ENCODE results near the gene SF3B1. TPM values are rescaled to one million over a fixed set of nuclear protein-coding genes. Genes with fewer than 3 reads are reported as not detected.
"Not testable (repeated sequence)": the region's sequence is repeated elsewhere in the genome, so short reads cannot be mapped to it uniquely, and the experiment has no call there.

Gene SF3B1
- total RNA-seq, 1 donor from 2014 or later, result 253 TPM

GRCh38 chr2:197433780-197434438 lies 919 bp downstream of the SF3B1 start:
- H3K9ac ChIP-seq (ENCODE audit: low read length), result peak overlapping the region; percentile 99
- peak overlapping the region; percentile 94 for H3K4me3 ChIP-seq (ENCODE audit: insufficient read depth, low read depth, low read length)
- DNase-seq (ENCODE audit: low read depth), result peak; percentile 18
- Mint-ChIP-seq H3K27ac (ENCODE audit: unreplicated experiment) (peak overlapping the region; percentile 99), H3K36me3 (ENCODE audit: low read depth, unreplicated experiment) (no peaks in the 10 kb centered on the region), H3K9me3 (ENCODE audit: unreplicated experiment) (no peaks in the 10 kb centered on the region), H3K4me1 (ENCODE audit: low read depth, unreplicated experiment) (peaks cover 27% of the 10 kb centered on the region), H3K4me3 (ENCODE audit: unreplicated experiment) (peak overlapping the region; percentile 94), H3K27me3 (ENCODE audit: low read depth, unreplicated experiment) (no peaks in the 10 kb centered on the region)
- H3K27me3 ChIP-seq (ENCODE audit: insufficient read depth, low read length), result no peaks in the 10 kb centered on the region
- peaks cover 69% of the 10 kb centered on the region for H3K79me2 ChIP-seq (ENCODE audit: insufficient read depth, low read length)
- H3K36me3 ChIP-seq (ENCODE audit: insufficient read depth, low read length), result peaks cover 7% of the 10 kb centered on the region
- no peak for FAIRE-seq
- peak overlapping the region; percentile 94 for H3K4me2 ChIP-seq (ENCODE audit: low read length)
- H4K20me1 ChIP-seq (ENCODE audit: insufficient read depth, low read length), result peaks cover 51% of the 10 kb centered on the region
- no peak overlapping the region for H2AFZ ChIP-seq (ENCODE audit: low read depth, low read length)
- peak overlapping the region; percentile 97 for H3K27ac ChIP-seq (ENCODE audit: low read depth, low read length)
- TF ChIP-seq EZH2 (IDR thresholded peaks at IDR 0.05; ENCODE audit: insufficient read depth, low read length) (no peak), CTCF (IDR thresholded peaks at IDR 0.05; ENCODE audit: insufficient read depth, low read depth, low read length) (no peak)
- H3K4me1 ChIP-seq (ENCODE audit: insufficient read depth, low read length), result peaks cover 15% of the 10 kb centered on the region
- no peaks in the 10 kb centered on the region for H3K9me3 ChIP-seq (ENCODE audit: insufficient read depth, low read depth, low read length)

- Histone ChIP-seq H3K9ac (ENCODE audit: low read length) (peak overlapping the region; percentile 99), H3K79me2 (ENCODE audit: insufficient read depth, low read length) (peaks cover 83% of the 10 kb centered on the region), H3K4me1 (ENCODE audit: insufficient read depth, low read length) (peaks cover 15% of the 10 kb centered on the region), H4K20me1 (ENCODE audit: insufficient read depth, low read length) (peaks cover 65% of the 10 kb centered on the region), H3K4me2 (ENCODE audit: low read length) (peak overlapping the region; percentile 94), H3K4me3 (ENCODE audit: insufficient read depth, low read depth, low read length) (peak overlapping the region; percentile 94)
- not testable (repeated sequence) for H3K36me3 Mint-ChIP-seq (ENCODE audit: low read depth, unreplicated experiment); FAIRE-seq; H3K36me3 ChIP-seq (ENCODE audit: insufficient read depth, low read length); H3K27ac ChIP-seq (ENCODE audit: low read depth, low read length); DNase-seq (ENCODE audit: low read depth); H2AFZ ChIP-seq (ENCODE audit: low read depth, low read length); H3K27me3 ChIP-seq (ENCODE audit: insufficient read depth, low read length); H3K9me3 ChIP-seq (ENCODE audit: insufficient read depth, low read depth, low read length); H3K9me3 Mint-ChIP-seq (ENCODE audit: unreplicated experiment); H3K27me3 Mint-ChIP-seq (ENCODE audit: low read depth, unreplicated experiment)
- peak overlapping the region; percentile 94 for H3K4me3 Mint-ChIP-seq (ENCODE audit: unreplicated experiment)
- H3K4me1 Mint-ChIP-seq (ENCODE audit: low read depth, unreplicated experiment), result peaks cover 30% of the 10 kb centered on the region
- peak overlapping the region; percentile 12 for H3K27ac Mint-ChIP-seq (ENCODE audit: unreplicated experiment)
Observed at GRCh38 chr2:197432527-197432926, 2.3 kb downstream of the SF3B1 start.

GRCh38 chr2:197431858-197432257 lies 3.0 kb downstream of the SF3B1 start:
- Histone ChIP-seq H2AFZ (ENCODE audit: low read depth, low read length) (no peak overlapping the region), H3K9me3 (ENCODE audit: insufficient read depth, low read depth, low read length) (no peaks in the 10 kb centered on the region), H3K4me1 (ENCODE audit: insufficient read depth, low read length) (peaks cover 15% of the 10 kb centered on the region), H3K79me2 (ENCODE audit: insufficient read depth, low read length) (peaks cover 90% of the 10 kb centered on the region), H3K27ac (ENCODE audit: low read depth, low read length) (no peak overlapping the region), H3K27me3 (ENCODE audit: insufficient read depth, low read length) (no peaks in the 10 kb centered on the region), H4K20me1 (ENCODE audit: insufficient read depth, low read length) (peaks cover 72% of the 10 kb centered on the region), H3K36me3 (ENCODE audit: insufficient read depth, low read length) (peaks cover 7% of the 10 kb centered on the region), H3K9ac (ENCODE audit: low read length) (no peak overlapping the region), H3K4me2 (ENCODE audit: low read length) (peak overlapping the region; percentile 94), H3K4me3 (ENCODE audit: insufficient read depth, low read depth, low read length) (no peak overlapping the region)
- Mint-ChIP-seq H3K4me1 (ENCODE audit: low read depth, unreplicated experiment) (peaks cover 32% of the 10 kb centered on the region), H3K27ac (ENCODE audit: unreplicated experiment) (no peak overlapping the region), H3K27me3 (ENCODE audit: low read depth, unreplicated experiment) (no peaks in the 10 kb centered on the region), H3K4me3 (ENCODE audit: unreplicated experiment) (peak overlapping the region; percentile 94), H3K9me3 (ENCODE audit: unreplicated experiment) (no peaks in the 10 kb centered on the region), H3K36me3 (ENCODE audit: low read depth, unreplicated experiment) (no peaks in the 10 kb centered on the region)
- no peak for DNase-seq (ENCODE audit: low read depth)
- no peak for TF ChIP-seq CTCF (IDR thresholded peaks at IDR 0.05; ENCODE audit: insufficient read depth, low read depth, low read length)
- TF ChIP-seq EZH2 (IDR thresholded peaks at IDR 0.05; ENCODE audit: insufficient read depth, low read length), result no peak
- FAIRE-seq, result no peak

Data from astrocyte (in vitro differentiated cells and primary cell).